Measurements from ENCODE around the gene ZNF397. TPM values are rescaled to one million over a fixed set of nuclear protein-coding genes. Genes with fewer than 3 reads are reported as not detected.

The ZNF397 gene
- total RNA-seq, 1 donor from 2014 or later: 30.3 TPM

GRCh38 chr18:35239314-35239713 lies 1.5 kb upstream of the ZNF397 start:
- H3K9me3 Mint-ChIP-seq: peaks cover 7% of the 10 kb centered on the region
- H3K27me3 Mint-ChIP-seq (ENCODE audit: low read depth): no peaks in the 10 kb centered on the region
- peaks cover 4% of the 10 kb centered on the region for H3K4me1 Mint-ChIP-seq
- no peak for TF ChIP-seq CTCF (conservative IDR thresholded peaks at IDR 0.05)
- peaks cover 19% of the 10 kb centered on the region for H3K36me3 Mint-ChIP-seq (ENCODE audit: low read depth)
- no peak overlapping the region for H3K27ac Mint-ChIP-seq (ENCODE audit: unreplicated experiment)
- H3K4me3 Mint-ChIP-seq: peak overlapping the region; percentile 80
- no peak for DNase-seq (ENCODE audit: low read depth, low spot score)

- Mint-ChIP-seq H3K36me3 (ENCODE audit: low read depth) (peaks cover 39% of the 10 kb centered on the region), H3K27me3 (ENCODE audit: low read depth) (no peaks in the 10 kb centered on the region), H3K27ac (ENCODE audit: unreplicated experiment) (peak overlapping the region; percentile 100), H3K4me3 (peak overlapping the region; percentile 99), H3K4me1 (peaks cover 4% of the 10 kb centered on the region), H3K9me3 (peaks cover 11% of the 10 kb centered on the region)
- DNase-seq (ENCODE audit: low read depth, low spot score): no peak
- no peak for TF ChIP-seq CTCF (conservative IDR thresholded peaks at IDR 0.05)
These were observed 592 bp downstream of the ZNF397 start for GRCh38 chr18:35241448-35241804.

- H3K27me3 Mint-ChIP-seq (ENCODE audit: low read depth): no peaks in the 10 kb centered on the region
- H3K36me3 Mint-ChIP-seq (ENCODE audit: low read depth): peaks cover 48% of the 10 kb centered on the region
- no peak overlapping the region for H3K27ac Mint-ChIP-seq (ENCODE audit: unreplicated experiment)
- peaks cover 4% of the 10 kb centered on the region for H3K4me1 Mint-ChIP-seq
- H3K9me3 Mint-ChIP-seq: peaks cover 11% of the 10 kb centered on the region
- TF ChIP-seq CTCF (conservative IDR thresholded peaks at IDR 0.05): no peak
- DNase-seq (ENCODE audit: low read depth, low spot score): no peak
- H3K4me3 Mint-ChIP-seq: peak overlapping the region; percentile 99
These were observed 1.6 kb downstream of the ZNF397 start for GRCh38 chr18:35242426-35242825.

GRCh38 chr18:35244671-35245070 lies 3.8 kb downstream of the ZNF397 start:
- no peaks in the 10 kb centered on the region for H3K27me3 Mint-ChIP-seq (ENCODE audit: low read depth)
- no peak for TF ChIP-seq CTCF (conservative IDR thresholded peaks at IDR 0.05)
- peaks cover 60% of the 10 kb centered on the region for H3K36me3 Mint-ChIP-seq (ENCODE audit: low read depth)
- no peak overlapping the region for H3K4me3 Mint-ChIP-seq
- H3K4me1 Mint-ChIP-seq: peaks cover 4% of the 10 kb centered on the region
- no peak overlapping the region for H3K27ac Mint-ChIP-seq (ENCODE audit: unreplicated experiment)
- H3K9me3 Mint-ChIP-seq: peaks cover 11% of the 10 kb centered on the region
- DNase-seq (ENCODE audit: low read depth, low spot score): no peak

GRCh38 chr18:35245719-35246317 lies 5.0 kb downstream of the ZNF397 start:
- H3K27me3 Mint-ChIP-seq (ENCODE audit: low read depth): no peaks in the 10 kb centered on the region

More at GRCh38 chr18:35245719-35246317, 5.0 kb downstream of the ZNF397 start:
- no peak for TF ChIP-seq CTCF (conservative IDR thresholded peaks at IDR 0.05)
- Mint-ChIP-seq H3K27ac (ENCODE audit: unreplicated experiment) (no peak overlapping the region), H3K9me3 (peaks cover 16% of the 10 kb centered on the region), H3K36me3 (ENCODE audit: low read depth) (peaks cover 70% of the 10 kb centered on the region), H3K4me1 (peaks cover 4% of the 10 kb centered on the region), H3K4me3 (no peak overlapping the region)
- no peak for DNase-seq (ENCODE audit: low read depth, low spot score)
